ENCODE measurements around the gene UBE3D.
"Not testable (repeated sequence)": the region's sequence is repeated elsewhere in the genome, so short reads cannot be mapped to it uniquely, and the experiment has no call there.

The UBE3D gene

DNA sequence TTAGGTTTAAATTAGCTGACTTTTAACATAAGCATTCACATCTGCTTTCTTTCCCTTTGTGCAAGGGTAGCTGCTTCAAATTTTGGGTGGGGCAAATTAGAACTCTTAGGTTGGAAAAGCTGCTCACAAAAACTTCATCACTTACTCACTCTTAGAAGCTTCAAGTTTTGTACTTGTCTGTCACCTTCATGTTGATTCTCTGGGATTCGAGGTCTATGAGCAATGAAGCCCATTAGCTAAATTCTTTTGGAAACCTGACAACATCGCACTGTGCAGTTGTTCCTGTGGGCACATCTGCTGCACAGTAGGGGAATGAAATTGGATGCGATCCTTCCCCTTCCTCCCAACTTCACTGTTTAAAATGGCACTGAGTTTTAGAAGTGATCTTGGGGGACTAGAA lies 156.1 kb downstream of the UBE3D start:
- DNase-seq, result no peak

DNA sequence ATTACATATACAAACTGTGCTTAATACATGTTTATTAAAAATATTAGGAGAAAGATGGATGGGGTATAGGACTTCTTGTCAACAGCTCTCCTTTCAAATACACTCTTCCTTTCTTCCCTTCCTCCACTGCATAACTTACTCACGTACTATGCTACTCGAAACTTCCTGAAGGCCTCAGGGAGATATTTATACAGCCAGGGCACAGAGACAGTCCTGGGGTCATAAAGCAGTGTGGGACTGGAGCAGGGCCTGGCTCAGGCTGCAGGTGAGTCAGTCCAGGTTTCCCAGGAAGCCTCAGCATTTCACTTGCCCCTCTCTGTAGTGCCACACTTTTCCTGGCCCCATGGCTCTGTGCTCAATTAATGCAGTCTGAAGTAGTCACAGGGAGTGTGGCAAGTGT lies 157.0 kb downstream of the UBE3D start:
- no peak for DNase-seq

DNA sequence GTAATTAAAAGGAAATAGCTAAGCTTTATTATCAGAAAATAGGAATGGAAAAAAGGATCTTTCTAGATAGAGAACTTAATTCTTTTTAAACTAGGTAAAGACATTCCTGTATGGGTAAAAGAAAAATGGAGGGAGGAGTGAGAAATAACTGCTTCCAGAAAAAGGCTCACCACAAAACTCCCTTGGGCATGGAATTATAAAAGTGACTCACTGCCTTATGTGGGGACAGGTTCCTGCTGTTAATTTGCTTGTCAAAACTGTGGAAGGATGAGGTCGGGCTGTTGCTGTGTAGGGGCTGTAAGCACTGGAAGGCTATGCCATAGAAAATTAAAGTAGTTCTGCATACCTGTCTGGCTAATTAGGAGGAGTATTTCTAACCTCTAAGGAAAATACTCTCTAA lies 158.7 kb downstream of the UBE3D start:
- no peak for DNase-seq

DNA sequence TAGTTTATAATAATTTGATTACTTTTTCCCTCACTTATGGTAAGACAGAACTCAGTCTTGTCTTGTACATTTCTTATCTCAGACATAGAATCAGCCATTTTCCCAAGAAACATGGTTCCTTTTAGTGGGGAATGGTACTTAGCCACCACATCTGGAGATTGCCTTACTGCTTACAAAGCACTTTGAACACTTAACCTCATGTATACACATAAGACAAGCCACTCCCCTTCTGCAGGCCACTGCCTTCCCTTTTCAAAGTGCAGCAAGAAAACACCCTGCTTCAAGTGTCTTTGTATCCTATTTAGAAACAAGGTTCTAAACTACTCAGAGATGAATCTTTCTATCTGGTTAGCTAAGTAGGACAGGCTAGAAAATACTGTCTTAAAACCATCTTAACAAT lies 159.2 kb downstream of the UBE3D start:
- DNase-seq, result no peak

DNA sequence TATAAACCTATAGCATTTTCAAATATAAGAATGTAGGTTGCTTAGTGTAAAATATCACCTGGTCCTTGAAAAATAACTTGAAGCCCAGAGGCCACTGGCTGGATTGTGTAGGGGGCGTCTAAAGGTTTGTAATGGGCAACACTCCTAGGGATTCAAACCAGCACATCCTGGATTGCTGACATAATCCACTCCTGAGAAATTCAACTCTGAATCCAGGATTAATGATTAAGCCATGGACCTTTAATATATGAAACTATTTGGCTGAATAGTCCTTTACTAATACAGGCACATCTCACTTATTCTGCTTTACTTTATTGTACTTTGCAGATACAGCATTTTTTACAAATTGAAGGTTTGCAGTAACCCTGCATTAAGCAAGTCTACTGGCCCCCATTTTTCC lies 160.8 kb downstream of the UBE3D start:
- no peak for DNase-seq

DNA sequence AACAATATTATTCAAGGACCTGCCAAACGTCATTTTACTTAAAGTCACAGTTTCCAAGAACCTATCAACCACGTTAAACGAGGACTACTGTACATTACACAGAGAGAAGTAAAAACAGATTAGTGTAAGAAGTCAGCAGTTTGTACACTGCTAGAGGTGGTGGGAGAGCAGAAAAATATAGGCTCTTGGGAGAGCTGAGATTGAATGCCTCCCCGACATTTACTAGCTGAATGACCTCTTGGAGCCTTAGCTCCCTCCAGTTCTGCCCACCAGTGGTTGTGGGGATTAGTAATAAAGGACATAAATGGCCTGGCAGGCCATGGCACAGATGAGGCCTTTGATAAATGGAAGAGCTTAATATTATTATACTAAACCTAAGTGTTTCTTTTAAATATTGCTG lies 161.4 kb downstream of the UBE3D start:
- no peak for DNase-seq

DNA sequence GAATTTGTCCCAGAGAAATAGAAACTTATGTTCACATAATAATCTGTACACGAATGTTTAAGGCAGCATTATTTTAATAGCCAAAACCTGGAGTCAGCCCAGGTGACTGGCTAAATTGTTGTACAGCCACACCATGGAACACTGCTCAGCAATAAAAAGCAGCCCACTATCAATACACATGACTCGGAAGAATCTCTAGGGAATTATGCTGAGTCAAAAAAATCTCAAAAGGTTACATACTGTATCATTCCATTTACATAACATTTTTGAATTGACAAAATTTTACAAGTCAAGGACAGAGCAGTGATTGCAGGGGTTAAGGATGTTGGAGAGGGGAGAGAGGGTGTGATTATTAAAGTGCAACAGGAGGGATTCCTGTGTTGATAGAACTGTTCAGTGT lies 163.4 kb downstream of the UBE3D start:
- no peak for DNase-seq

DNA sequence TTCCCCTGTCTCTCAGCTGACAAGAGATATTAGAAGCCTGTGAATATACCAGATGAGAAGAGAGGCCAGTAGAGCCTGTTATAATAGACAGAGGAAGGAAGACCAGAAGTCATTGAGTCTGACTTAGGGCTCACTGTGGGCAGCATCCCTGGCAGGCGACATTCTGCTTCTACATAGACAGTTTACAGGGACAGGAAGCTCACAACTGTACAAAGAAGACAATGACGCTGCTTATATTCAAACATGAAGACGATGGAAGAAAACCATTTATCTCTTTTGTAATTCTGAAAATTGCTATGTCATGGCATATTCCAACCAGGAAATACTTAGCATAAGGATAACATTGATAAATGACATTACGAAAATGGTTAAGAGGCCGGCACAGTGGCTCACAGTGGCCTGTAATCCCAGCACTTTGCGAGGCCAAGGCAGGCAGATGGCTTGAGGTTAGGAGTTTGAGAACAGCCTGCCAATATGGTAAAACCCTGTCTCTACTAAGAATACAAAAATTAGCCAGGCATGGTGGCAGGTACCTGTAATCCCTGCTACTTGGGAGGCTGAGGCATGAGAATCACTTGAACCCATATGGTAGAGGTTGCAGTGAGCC lies 170.9 kb downstream of the UBE3D start:
- DNase-seq, result no peak

DNA sequence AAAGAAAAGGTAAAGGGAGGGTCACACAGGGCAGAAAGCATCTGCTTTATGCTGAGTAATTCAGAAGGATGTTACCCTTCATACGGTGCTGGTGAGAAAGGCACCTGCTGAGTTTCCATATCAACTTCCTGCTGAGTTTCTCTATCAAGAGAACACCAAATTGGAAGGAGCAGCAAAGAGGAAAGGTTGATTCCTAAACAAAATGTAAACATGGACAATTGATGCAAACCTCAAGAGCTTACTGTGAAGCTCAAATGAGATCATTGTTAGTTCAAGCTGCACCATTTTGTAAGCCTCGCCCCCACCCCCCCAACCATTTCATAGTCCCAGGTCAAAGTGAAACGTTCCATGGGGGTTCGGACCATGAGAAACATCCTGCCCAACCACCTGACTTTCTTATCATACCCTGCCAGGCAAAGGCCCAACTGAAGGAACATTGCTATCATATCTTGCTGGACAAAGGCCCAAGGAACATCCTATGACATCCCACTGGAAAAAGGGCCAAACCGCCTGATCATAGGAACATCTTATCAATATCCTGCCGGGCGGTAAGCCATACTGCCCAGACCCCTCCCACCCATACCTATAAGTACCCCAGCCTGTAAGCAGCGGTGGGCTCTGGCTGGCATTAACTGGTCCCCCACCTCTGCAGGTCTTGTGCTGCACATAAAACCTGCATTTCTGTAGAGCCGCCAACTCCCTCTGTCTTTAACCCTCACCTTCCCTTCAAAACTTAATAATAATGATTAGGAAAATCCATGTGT lies 171.6 kb downstream of the UBE3D start:
- DNase-seq, result no peak

DNA sequence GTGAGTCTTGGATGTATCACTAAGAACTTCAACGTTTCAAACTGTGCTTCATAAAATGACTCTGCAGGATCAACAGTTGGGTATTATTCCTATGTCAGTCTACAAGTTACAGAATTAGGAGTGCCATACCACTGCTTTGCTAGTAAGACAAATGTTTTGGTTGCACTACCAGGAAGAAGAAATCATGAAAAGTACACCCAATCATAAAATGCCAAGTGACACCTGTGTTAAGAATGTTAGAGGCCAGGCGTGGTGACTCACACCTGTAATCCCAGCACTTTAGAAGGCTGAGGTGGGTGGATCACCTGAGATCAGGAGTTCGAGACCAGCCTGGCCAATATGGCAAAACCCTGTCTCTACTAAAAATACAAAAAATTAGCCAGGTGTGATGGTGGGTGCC lies 174.1 kb downstream of the UBE3D start:
- not testable (repeated sequence) for DNase-seq

DNA sequence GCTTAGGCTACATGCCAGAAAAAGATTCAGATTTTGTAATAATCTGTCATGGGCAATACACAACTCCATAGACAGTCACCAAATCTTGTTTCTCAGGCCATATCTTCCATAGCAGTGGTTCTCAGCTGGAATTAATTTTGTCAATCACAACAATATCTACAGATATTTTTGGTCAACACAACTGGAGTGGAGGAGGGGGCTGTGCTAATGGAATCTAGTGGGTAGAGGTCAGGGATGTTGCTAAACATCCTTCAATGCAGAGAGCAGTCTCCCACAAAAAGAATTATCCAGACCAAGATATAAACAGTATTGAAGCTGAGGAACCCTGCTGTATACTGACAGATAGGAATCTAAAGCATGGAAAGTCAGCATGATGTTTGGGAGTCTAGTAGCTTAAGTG lies 174.6 kb downstream of the UBE3D start:
- no peak for DNase-seq

DNA sequence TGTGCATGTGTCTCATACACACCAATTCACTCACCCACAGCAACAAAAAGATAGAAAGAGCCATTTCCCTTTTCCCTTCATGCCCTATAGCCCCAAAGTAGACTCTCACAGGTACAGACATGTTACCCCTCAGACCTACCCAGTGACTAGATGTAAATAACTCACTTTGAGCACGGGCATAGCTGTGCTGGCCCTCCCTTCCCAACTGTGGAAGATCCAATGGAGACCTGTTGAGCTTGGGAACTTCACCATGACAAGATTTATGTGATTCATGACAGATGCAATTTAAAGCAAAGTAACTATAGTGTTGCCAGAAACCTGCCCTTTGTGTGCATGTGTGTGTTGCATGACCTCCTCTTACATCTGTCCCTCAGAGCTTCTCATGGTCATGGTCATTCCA lies 175.4 kb downstream of the UBE3D start:
- DNase-seq, result no peak

DNA sequence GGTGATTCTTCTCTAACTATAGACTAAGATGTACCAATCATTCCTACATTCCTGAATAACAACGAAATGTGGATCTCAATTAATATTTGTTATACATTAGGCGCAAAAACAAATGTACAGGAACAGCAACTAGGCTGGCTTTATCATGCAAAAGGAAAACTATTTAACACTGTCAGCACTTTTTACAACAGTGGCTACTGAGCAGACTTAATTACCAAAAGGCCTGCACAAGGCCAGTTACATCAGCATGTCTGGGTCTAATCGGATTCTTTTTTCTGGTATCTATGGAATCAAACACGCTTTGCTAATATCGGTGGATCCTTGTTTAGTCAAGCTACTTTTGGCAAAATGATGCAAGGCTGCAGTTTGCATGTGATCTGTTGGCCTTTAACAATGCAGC lies 176.5 kb downstream of the UBE3D start:
- DNase-seq, result no peak

DNA sequence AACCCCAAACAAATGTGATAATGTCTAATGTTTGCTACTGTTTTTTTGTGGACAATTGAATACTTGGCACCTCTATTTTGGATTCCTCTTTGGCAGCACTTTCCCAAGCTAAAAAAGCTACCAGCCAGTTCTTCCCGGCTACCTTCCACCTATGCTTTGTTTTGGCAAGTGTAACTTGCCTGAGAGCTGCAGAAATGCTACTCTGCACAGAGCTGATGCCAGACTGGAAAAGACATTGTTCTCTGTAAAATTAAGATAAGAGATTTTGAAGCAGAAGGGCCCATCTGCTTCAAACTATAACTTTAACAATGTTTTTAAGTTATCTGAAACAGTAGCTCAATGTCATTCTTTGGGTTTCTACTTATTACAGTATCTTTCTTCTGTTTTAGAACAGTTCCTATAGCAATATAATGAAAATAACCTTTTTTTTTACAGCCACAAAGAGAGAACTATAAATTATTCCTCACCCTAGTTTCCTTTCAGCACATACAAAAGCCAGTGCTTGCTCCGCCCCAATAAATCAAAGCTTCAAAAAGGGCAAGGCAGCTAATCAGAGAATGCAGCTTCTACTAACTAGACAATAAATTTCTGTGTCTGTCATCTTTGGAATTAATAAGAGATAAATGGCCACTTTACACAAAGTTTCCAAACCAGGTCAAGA lies 183.1 kb downstream of the UBE3D start:
- DNase-seq, result no peak

DNA sequence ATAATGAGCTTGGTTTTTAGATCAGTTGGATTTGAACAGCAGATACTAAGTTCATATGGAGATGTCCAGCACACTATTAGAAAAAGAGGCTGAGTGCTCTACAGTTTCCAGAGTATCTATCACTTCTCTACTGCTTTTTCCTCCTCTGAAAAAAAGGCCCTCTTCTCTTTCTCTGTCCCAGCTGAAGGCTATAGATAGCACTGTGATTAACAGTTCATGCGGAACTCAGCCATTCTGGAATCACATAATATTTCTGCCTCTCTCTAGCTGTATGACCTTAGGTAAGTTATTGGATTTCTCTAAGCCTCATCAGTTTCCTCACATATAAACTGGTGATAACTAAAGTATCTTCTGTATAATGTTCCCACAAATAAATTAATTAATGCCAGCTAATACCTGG lies 184.1 kb downstream of the UBE3D start:
- no peak for DNase-seq

DNA sequence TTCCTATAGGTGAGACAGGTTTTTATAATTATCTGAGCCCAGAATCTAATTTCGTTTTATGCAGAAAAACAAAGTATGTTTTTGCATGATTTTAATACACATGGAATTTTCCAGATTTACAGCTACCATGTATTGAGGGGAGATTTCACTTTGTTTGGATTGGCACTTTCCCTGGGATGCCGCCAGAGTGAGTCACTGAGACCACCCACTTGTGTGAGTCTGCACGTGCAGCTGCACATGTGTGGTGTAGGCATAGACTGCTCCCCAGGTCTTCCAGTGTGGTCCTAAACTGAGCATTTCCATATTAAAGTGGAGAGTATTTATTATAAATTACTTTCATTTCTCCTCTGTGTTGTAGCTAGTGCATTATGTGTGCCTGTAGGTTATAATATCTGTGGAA lies 186.8 kb downstream of the UBE3D start:
- DNase-seq, result no peak

DNA sequence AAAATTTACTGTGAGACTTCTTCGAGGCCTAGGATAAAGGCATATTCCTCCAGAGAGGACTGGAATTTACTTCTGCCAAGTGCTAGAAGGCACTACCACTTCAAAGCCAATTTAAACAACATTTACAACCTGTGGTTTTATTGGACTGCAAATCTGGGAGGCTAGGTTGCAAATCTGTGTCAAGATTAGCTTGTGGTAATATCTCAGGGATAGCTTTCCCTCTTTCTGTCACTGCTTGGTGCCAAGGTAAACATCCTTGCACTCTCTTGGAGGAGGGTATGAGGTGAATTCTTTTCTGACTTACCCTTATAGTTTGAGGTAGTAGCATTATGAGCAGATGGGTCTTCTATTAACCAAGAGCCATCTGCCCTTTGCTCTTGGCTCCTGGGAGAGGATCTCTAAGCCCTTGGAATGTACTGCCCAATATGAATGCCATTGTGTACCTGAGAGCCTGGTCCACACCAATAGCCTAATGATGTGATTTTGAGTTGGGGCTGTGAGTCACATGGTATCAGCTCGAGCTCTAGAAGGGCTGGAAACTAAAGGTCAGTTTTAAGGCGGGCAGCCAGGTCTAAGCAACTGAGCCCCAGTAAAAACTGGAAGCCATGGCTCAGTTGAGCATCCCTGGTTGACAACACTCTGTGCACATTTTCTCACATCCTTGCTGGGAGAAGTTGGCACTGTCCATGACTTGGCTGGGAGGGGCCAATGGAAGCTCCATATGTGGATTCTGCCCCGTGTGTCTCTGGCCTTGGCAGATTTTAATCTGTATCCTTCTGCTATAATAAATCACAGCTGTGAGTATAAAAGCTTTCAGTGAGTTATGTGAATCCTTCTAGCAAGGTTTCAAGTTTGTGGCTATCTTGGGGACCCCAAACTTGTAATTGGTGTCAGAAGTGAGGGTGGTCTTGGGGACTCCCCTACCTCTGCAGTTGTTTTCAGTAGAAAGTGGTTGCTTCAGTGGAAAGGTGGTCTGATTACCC lies 188.1 kb downstream of the UBE3D start:
- DNase-seq, result no peak

DNA sequence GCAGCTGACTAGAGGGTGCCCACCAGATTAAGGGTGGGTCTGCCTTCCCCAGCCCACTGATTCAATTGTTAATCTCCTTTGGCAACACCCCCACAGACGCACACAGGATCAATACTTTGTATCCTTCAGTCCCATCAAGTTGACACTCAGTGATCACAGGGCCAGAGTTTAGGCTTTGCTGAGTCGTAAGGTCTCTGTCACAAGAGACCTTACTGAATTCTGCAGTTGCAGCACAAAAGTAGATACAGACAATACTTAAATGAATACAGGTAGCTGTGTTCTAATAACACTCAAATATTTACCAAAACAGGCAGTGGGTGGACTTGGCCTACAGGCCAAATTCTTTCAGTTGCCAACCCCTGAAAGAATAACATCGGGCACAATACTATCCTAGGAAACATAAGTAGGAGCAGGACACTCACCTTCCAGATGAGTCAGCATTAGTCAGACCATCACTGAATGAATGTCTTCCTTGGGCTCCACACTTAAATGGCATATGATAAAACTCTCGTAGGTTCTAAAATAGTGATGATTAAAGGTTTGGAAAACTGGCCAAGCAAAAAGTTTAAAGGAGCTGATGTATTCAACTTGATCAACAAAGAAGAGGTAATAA lies 190.0 kb downstream of the UBE3D start:
- DNase-seq, result no peak

DNA sequence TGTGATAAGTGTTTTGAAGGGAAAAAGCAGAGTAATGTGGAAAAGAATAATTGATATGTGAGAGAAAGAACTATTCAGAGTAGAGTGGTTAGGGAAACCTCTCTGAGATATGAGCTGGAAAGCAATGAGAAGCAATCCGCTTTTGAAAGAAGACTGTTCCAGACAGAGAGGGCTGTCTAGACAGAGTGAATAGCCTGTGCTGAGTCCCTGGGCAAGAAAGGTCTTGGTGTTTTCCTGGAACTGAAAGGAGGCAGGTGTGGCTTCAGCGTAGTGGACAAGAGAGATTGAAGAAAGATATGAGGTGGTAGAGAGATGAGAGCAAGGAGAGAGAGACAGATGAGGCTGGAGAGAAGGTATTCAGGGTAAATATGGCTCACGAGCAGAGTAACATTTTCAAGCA lies 190.8 kb downstream of the UBE3D start:
- no peak for DNase-seq

DNA sequence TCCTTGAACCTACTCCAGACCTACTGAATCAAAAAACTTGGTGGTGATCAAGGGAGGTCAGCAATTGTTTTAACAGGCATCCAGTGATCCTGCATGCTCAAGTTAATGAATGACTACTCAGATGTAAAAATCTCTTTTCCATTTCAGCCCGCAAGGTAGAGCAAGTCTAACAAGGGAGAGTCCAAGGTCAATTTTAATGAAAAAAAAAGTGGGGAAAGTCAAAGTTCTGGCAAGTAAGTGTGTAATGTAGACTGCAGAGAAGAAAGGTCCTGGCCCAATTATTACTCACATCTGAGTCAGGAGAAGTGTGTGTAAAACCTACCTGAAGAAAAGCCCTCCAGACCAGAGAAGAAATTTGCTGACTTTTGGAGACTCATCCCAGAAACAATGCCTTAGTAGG lies 193.5 kb downstream of the UBE3D start:
- no peak for DNase-seq

DNA sequence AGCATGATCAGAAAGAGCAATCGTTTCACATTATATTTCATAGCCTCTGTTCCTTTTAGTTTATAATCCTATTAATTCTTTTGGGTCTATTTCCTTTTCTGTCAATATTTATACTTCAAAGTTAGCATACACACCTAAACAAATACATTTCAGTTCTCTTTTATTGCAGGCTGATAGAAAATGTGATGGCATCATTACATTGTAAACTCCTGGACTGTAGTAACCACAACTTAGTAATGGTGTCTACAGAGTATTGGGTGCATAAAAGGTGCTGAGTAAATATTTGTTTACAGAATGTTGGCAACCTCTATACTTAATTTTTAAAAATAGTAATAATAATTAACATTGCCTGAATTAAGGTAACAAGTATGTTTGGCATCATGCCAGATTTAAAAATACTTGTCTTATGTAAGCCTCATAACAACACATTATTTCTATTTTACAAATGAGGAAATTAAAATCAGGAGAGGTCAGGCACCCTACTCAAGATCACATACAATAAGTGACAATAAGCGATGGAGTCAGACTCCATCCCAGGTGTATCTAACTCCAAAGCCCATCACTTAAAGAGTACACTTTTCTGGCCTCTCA lies 195.0 kb downstream of the UBE3D start:
- DNase-seq, result no peak

DNA sequence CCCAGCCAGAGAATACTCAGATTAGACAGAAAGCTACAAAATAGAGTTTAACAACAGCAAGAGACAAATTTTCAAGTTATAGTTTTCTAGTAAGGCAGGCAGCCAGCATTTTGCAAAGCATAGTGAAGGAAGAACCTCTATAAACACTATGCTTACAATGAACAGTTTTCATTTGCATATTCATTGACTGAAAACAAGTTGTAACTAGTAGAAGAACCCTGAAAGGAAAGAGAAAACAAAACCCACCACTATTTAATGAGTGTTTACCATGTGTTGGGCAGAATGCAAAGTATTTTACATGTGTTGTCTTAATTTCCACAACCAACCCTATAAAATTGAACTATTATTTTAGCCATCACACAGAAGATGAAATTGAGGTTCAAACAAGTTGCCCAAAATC lies 196.1 kb downstream of the UBE3D start:
- DNase-seq, result no peak
